ENCODE data around the gene ALPP.
"Not testable (repeated sequence)": the region's sequence is repeated elsewhere in the genome, so short reads cannot be mapped to it uniquely, and the experiment has no call there.

- not testable (repeated sequence) for TF ChIP-seq CTCF (conservative IDR thresholded peaks at IDR 0.05; ENCODE audit: low read depth, low read length); EZH2 (IDR thresholded peaks at IDR 0.05; ENCODE audit: low read length, unreplicated experiment)
These were observed 15.3 kb upstream of the ALPP start for GRCh38 chr2:232363064-232363783.

Measured in PC-3 (cell line).